Measurements from ENCODE around the gene AMT.

AMT gene

GRCh38 chr3:49387721-49388120 lies 34.6 kb downstream of the AMT start:
- DNase-seq (ENCODE audit: low spot score) = no peak

- DNase-seq (ENCODE audit: low spot score) = no peak
Observed at GRCh38 chr3:49386056-49386756, 36.1 kb downstream of the AMT start.

- no peak for DNase-seq (ENCODE audit: low spot score)
Observed at GRCh38 chr3:49385617-49386016, 36.7 kb downstream of the AMT start.

GRCh38 chr3:49383387-49383786 lies 38.9 kb downstream of the AMT start:
- DNase-seq (ENCODE audit: low spot score) = no peak

GRCh38 chr3:49378249-49378895 lies 43.9 kb downstream of the AMT start:
- no peak for DNase-seq (ENCODE audit: low spot score)

- no peak for DNase-seq (ENCODE audit: low spot score)
Observed at GRCh38 chr3:49377483-49377882, 44.8 kb downstream of the AMT start.

- DNase-seq (ENCODE audit: low spot score) = no peak
Observed at GRCh38 chr3:49371946-49372345, 50.3 kb downstream of the AMT start.

GRCh38 chr3:49370585-49371290 lies 51.5 kb downstream of the AMT start:
- DNase-seq (ENCODE audit: low spot score) = no peak
